ENCODE data around the gene FASTK. TPM values are rescaled to one million over a fixed set of nuclear protein-coding genes. Genes with fewer than 3 reads are reported as not detected.

Gene FASTK
- total RNA-seq, 2 donors from 2014 or later = 85.9 to 96.4 TPM

- Histone ChIP-seq H3K27me3 (no peaks in the 10 kb centered on the region), H3K4me3 (peak within 1 kb of the TSS; percentile 67 to 85), H3K36me3 (no peaks in the 10 kb centered on the region), H3K4me1 (peaks cover 0 to 49% of the 10 kb centered on the region in 2 donors), H3K9me3 (no peaks in the 10 kb centered on the region), H3K27ac (peak within 1 kb of the TSS; percentile 94 to 97)
- TF ChIP-seq, protein P1, sequence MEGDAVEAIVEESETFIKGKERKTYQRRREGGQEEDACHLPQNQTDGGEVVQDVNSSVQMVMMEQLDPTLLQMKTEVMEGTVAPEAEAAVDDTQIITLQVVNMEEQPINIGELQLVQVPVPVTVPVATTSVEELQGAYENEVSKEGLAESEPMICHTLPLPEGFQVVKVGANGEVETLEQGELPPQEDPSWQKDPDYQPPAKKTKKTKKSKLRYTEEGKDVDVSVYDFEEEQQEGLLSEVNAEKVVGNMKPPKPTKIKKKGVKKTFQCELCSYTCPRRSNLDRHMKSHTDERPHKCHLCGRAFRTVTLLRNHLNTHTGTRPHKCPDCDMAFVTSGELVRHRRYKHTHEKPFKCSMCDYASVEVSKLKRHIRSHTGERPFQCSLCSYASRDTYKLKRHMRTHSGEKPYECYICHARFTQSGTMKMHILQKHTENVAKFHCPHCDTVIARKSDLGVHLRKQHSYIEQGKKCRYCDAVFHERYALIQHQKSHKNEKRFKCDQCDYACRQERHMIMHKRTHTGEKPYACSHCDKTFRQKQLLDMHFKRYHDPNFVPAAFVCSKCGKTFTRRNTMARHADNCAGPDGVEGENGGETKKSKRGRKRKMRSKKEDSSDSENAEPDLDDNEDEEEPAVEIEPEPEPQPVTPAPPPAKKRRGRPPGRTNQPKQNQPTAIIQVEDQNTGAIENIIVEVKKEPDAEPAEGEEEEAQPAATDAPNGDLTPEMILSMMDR (IDR thresholded peaks at IDR 0.05) = no peak
- no peak for DNase-seq (ENCODE audit: low spot score)
Measured at GRCh38 chr7:151057506-151057988, 23.1 kb downstream of the FASTK start, which contains the start of gene CDK5. Gene CDK5, minus strand, starts transcription at chr7:151057897. Its CDS starts 49 bp downstream, at chr7:151057848.

DNA sequence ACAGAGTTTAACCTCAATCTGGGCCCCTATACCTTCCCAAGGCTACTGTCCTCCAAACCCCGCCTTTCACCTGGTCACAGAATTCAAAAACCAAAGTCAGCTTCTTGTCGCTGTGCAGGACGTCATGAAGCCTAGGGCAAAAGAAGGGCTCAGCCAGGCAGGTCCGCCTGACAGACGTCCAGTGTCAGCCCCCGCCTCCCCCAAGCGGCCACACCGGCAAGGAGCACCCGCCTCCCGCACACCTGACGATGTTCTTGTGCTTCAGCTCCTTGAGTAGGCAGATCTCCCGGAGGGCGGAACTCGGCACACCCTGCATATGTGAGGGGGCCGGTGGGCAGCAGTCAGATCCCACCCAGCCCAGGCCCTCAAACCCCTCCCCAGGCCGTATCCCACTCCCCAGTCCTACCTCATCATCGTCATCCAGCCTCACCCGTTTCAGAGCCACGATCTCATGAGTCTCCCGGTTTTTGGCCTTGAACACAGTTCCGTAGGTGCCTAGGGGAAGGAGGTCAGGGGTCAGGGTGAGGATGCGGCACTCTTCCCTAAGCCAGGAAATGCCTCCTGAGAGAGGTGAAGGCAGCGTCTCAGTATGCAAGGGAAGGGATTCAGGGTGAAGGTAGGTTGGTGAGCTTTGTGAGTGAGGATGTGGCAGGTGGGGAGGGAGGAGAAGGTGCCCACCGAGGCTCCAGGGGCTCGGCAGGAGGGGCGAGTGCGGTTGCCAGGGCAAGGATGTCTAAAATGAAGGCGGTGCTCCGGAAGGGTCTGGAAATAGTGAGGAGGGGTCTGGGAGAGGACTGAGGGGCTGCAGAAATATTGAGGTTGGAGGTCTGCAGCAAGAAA is 23.7 kb downstream of the FASTK start:
- no peak for DNase-seq (ENCODE audit: low spot score)
- no peaks in the 10 kb centered on the region for H3K9me3 ChIP-seq
- no peaks in the 10 kb centered on the region for H3K36me3 ChIP-seq
- peak overlapping the region in 1 of 2 donors; percentile 62 for H3K27ac ChIP-seq
- no peaks in the 10 kb centered on the region for H3K27me3 ChIP-seq
- TF ChIP-seq, protein P1 (IDR thresholded peaks at IDR 0.05) = no peak
- H3K4me1 ChIP-seq = peaks cover 0 to 42% of the 10 kb centered on the region in 2 donors
- peak overlapping the region; percentile 56 to 85 for H3K4me3 ChIP-seq

- DNase-seq (ENCODE audit: low spot score) = no peak
- no peaks in the 10 kb centered on the region for H3K9me3 ChIP-seq
- TF ChIP-seq, protein P1 (IDR thresholded peaks at IDR 0.05) = no peak
- no peaks in the 10 kb centered on the region for H3K36me3 ChIP-seq
- H3K4me1 ChIP-seq = peaks cover 0 to 36% of the 10 kb centered on the region in 2 donors
- no peak overlapping the region for H3K4me3 ChIP-seq
- no peak overlapping the region for H3K27ac ChIP-seq
- H3K27me3 ChIP-seq = no peaks in the 10 kb centered on the region
Measured at GRCh38 chr7:151056283-151056665, 24.3 kb downstream of the FASTK start.

GRCh38 chr7:151053751-151054150 is 26.9 kb downstream of the FASTK start:
- TF ChIP-seq, protein P1 (IDR thresholded peaks at IDR 0.05) = no peak
- peaks cover 0 to 24% of the 10 kb centered on the region in 2 donors for H3K4me1 ChIP-seq
- H3K9me3 ChIP-seq = no peaks in the 10 kb centered on the region
- DNase-seq (ENCODE audit: low spot score) = no peak
- H3K27me3 ChIP-seq = no peaks in the 10 kb centered on the region
- H3K27ac ChIP-seq = no peak overlapping the region
- no peak overlapping the region for H3K4me3 ChIP-seq
- H3K36me3 ChIP-seq = no peaks in the 10 kb centered on the region

DNA sequence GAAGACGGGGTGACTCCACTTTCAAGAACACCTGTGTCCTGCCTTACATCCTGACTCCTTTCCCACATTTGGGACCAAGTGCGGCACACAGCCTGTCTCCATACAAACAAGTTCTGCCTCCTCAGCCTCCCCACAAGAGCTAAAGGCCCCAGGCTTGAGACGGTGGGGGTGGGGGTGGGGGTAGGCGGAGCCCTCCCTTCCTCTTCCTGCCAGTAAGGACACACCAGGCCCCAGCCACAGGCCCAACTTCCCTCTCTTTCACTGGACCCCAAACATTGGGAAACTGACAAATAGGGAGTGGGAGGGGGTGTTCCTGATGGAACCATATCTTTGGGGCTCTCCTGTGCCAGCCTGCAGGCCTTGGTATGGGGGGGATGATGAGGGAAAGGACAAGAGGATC is 27.5 kb downstream of the FASTK start:
- H3K4me3 ChIP-seq = no peak overlapping the region
- no peaks in the 10 kb centered on the region for H3K27me3 ChIP-seq
- TF ChIP-seq, protein P1 (IDR thresholded peaks at IDR 0.05) = no peak
- no peak for DNase-seq (ENCODE audit: low spot score)
- no peaks in the 10 kb centered on the region for H3K36me3 ChIP-seq
- no peak overlapping the region for H3K27ac ChIP-seq
- no peaks in the 10 kb centered on the region for H3K9me3 ChIP-seq
- peaks cover 0 to 17% of the 10 kb centered on the region in 2 donors for H3K4me1 ChIP-seq
